HG03159 (cell line): ENCODE measurements around the gene VPS35L.

Experiments
- ATAC-seq: cut with Tn5 transposase; IDR thresholded peaks from one replicate; pipeline ENCODE4 v1.9.1; 2021; ENCODE audit warnings: mild to moderate bottlenecking, moderate library complexity; ENCODE audit not compliant: unreplicated experiment

Gene VPS35L

GRCh38 chr16:19689342-19689741 lies 133.8 kb downstream of the VPS35L start:
- ATAC-seq = no peak

GRCh38 chr16:19690196-19690595 lies 134.7 kb downstream of the VPS35L start:
- ATAC-seq = no peak

GRCh38 chr16:19691161-19691711 lies 135.7 kb downstream of the VPS35L start:
- no peak for ATAC-seq

- no peak for ATAC-seq
Measured at GRCh38 chr16:19694989-19695388, 139.5 kb downstream of the VPS35L start.

- no peak for ATAC-seq
Measured at GRCh38 chr16:19696328-19696727, 140.8 kb downstream of the VPS35L start.

GRCh38 chr16:19696961-19697360 lies 141.5 kb downstream of the VPS35L start:
- no peak for ATAC-seq

- ATAC-seq = no peak
Measured at GRCh38 chr16:19697756-19698318, 142.3 kb downstream of the VPS35L start.

GRCh38 chr16:19698480-19699465 lies 143.3 kb downstream of the VPS35L start:
- no peak for ATAC-seq

GRCh38 chr16:19699472-19699871 lies 144.0 kb downstream of the VPS35L start:
- no peak for ATAC-seq

GRCh38 chr16:19700319-19700781 lies 144.8 kb downstream of the VPS35L start:
- no peak for ATAC-seq

GRCh38 chr16:19701091-19701490 lies 145.6 kb downstream of the VPS35L start:
- ATAC-seq = no peak

GRCh38 chr16:19703172-19703889 lies 147.8 kb downstream of the VPS35L start:
- ATAC-seq = no peak

GRCh38 chr16:19704321-19705145 lies 149.0 kb downstream of the VPS35L start:
- ATAC-seq = no peak

- ATAC-seq = no peak
Measured at GRCh38 chr16:19705146-19705501, 149.6 kb downstream of the VPS35L start.

GRCh38 chr16:19705843-19706242 lies 150.3 kb downstream of the VPS35L start:
- no peak for ATAC-seq

- ATAC-seq = no peak
Measured at GRCh38 chr16:19706846-19707245, 151.3 kb downstream of the VPS35L start.

- ATAC-seq = no peak
Measured at GRCh38 chr16:19707569-19708295, 152.2 kb downstream of the VPS35L start.

GRCh38 chr16:19708296-19709205 lies 153.0 kb downstream of the VPS35L start:
- no peak for ATAC-seq
